GM12892 (cell line): ENCODE measurements around the gene FRMD7.

Source experiments
- POLR2A ChIP-seq: IDR thresholded peaks from 2 replicates; pipeline ENCODE4 v1.6.1; 2011; ENCODE audit warnings: low read depth, low read length, control low read depth
- POLR2AphosphoS5 ChIP-seq: IDR thresholded peaks from 2 replicates; pipeline ENCODE4 v1.6.1; 2011; ENCODE audit warnings: low read depth, low read length, control low read depth
- TAF1 ChIP-seq: IDR thresholded peaks from 2 replicates; pipeline ENCODE4 v1.6.1; 2011; ENCODE audit warnings: low read depth, mild to moderate bottlenecking, control low read depth, low read length, borderline replicate concordance

DNA sequence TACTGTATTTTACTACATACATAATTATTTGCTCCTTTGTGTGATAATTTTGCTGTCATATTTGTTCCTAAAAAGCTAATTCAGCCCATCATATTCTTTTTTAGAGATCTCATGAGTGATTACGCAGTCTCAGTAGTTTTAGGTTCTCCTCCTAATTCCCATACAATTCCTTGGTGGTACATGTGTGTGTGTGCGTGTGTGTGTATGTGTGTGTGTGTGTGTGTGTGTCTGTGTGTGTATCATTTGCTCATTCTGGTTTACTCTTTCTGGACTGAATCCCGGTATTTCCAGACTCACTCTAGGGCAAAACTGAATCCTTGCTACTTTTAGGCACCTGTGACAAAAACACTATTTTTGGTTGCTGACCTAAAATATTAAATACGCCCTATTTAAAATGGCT is 69.8 kb downstream of the FRMD7 start:
- TF ChIP-seq POLR2A (no peak), TAF1 (no peak), POLR2AphosphoS5 (no peak)
